Keratinocyte (primary cell): Measurements from ENCODE around the gene C2orf78.

Experiments
- EZH2 ChIP-seq: IDR thresholded peaks from one replicate; pipeline ENCODE4 v1.6.1; 2012; ENCODE audit warnings: inconsistent platforms, mild to moderate bottlenecking, low read length, moderate library complexity
- TF ChIP-seq, protein P1 (sequence below), 3 experiments: IDR thresholded peaks in 1 of 3; conservative IDR thresholded peaks in 1 of 3; optimal IDR thresholded peaks in 1 of 3; 2 replicates in 2 of 3; 3 replicates in 1 of 3; pipeline versions ENCODE3 to v1.5.1; 2011; ENCODE audit warnings: low read length in 3 of 3, mild to moderate bottlenecking in 3 of 3, moderate library complexity in 2 of 3, control low read depth in 1 of 3, inconsistent platforms in 1 of 3; ENCODE audit not compliant: insufficient read depth in 2 of 3; ENCODE audit errors: extremely low read depth in 1 of 3

DNA sequence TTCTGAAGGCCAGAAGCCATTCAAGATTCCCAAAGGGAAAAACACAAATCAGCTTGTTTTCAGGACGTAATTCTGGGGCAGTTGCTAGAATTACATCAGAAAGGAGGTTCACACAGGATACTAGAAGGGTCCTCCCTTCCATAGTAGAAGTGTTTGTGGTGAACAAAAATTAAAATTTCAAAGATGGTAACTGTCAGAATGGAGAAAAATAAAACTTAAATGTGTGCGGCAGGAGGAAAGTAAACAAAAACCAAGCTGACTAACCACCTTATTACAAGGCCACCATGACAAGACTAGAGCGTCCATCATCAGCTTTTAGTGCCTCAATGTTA lies 37.1 kb upstream of the C2orf78 start:
- TF ChIP-seq, protein P1, sequence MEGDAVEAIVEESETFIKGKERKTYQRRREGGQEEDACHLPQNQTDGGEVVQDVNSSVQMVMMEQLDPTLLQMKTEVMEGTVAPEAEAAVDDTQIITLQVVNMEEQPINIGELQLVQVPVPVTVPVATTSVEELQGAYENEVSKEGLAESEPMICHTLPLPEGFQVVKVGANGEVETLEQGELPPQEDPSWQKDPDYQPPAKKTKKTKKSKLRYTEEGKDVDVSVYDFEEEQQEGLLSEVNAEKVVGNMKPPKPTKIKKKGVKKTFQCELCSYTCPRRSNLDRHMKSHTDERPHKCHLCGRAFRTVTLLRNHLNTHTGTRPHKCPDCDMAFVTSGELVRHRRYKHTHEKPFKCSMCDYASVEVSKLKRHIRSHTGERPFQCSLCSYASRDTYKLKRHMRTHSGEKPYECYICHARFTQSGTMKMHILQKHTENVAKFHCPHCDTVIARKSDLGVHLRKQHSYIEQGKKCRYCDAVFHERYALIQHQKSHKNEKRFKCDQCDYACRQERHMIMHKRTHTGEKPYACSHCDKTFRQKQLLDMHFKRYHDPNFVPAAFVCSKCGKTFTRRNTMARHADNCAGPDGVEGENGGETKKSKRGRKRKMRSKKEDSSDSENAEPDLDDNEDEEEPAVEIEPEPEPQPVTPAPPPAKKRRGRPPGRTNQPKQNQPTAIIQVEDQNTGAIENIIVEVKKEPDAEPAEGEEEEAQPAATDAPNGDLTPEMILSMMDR (optimal IDR thresholded peaks at IDR 0.05 in 1 of 3, IDR thresholded peaks at IDR 0.05 in 1 of 3, conservative IDR thresholded peaks at IDR 0.05 in 1 of 3; ENCODE audit: extremely low read depth in 1 of 3, insufficient read depth in 2 of 3, low read length in 3 of 3), result no peak
- no peak for TF ChIP-seq EZH2
